Measurements from ENCODE around the gene NRXN2. TPM values are rescaled to one million over a fixed set of nuclear protein-coding genes. Genes with fewer than 3 reads are reported as not detected.

Gene NRXN2
- total RNA-seq, 1 donor from 2014 or later: 9.8 TPM

DNA sequence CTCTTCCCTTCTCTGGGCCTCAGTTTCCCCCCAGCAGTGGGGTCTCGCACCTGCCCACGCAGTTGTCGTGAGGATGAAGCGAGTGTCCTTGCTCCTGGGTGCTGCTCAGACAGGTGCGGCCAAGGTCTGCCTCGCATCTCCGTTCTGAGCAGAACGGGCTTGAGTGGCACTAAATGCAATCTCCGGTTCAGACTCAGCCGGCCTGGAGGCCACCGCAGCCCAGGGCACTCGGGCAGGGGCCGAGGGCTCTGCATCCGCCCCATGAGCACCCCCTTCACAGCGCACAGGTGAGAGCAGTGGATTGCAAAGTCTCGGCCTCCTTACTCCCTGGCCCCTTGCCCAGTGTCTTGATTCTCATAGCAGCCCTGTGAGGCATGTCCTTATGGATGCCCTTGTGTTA lies 162.1 kb downstream of the NRXN2 start:
- no peaks in the 10 kb centered on the region for H3K9me3 Mint-ChIP-seq
- no peak overlapping the region for H3K27ac Mint-ChIP-seq
- peaks cover 2% of the 10 kb centered on the region for H3K27me3 Mint-ChIP-seq (ENCODE audit: low read depth)
- H3K4me1 Mint-ChIP-seq: peaks cover 17% of the 10 kb centered on the region
- no peak overlapping the region for H3K4me3 Mint-ChIP-seq
- no peak for TF ChIP-seq CTCF (IDR thresholded peaks at IDR 0.05; ENCODE audit: unreplicated experiment)
- DNase-seq (ENCODE audit: low spot score in 2 of 2, unreplicated experiment in 2 of 2): no peak
- H3K36me3 Mint-ChIP-seq: no peaks in the 10 kb centered on the region

DNA sequence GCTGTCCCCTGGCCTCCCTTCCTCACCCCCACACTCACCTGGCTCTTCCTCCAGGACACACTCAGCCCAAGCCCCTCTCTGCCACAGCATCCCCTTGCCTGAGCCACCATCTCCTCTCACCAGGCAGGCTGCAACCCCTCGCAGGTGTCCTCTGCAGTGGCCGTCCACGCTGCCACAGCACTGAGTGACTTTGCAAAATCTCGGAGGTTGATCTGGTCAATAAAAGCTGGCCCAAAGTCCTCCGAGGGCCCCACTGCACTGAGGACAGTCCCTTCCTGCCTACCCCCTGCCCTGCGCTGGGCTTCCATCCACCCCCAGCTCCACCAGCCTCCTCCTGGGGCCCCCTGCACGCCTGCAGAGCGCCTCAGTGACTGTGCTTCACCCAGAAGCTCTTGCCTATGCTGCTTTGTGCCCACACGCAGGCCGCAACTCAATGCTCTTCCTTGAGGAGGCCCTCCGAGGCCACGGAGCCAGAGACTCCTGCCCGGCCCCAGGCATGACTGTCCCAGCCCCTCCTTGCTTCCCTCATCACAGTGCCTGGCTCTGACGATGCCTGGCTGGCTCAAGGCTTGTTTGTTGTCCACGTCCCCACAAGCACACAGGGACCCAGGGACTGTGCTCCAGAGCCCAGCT lies 162.7 kb downstream of the NRXN2 start:
- DNase-seq (ENCODE audit: low spot score in 2 of 2, unreplicated experiment in 2 of 2): no peak
- Mint-ChIP-seq H3K9me3 (no peaks in the 10 kb centered on the region), H3K4me1 (peaks cover 19% of the 10 kb centered on the region), H3K36me3 (no peaks in the 10 kb centered on the region), H3K27me3 (ENCODE audit: low read depth) (peaks cover 2% of the 10 kb centered on the region), H3K27ac (peak overlapping the region; percentile 32), H3K4me3 (no peak overlapping the region)
- no peak for TF ChIP-seq CTCF (IDR thresholded peaks at IDR 0.05; ENCODE audit: unreplicated experiment)

DNA sequence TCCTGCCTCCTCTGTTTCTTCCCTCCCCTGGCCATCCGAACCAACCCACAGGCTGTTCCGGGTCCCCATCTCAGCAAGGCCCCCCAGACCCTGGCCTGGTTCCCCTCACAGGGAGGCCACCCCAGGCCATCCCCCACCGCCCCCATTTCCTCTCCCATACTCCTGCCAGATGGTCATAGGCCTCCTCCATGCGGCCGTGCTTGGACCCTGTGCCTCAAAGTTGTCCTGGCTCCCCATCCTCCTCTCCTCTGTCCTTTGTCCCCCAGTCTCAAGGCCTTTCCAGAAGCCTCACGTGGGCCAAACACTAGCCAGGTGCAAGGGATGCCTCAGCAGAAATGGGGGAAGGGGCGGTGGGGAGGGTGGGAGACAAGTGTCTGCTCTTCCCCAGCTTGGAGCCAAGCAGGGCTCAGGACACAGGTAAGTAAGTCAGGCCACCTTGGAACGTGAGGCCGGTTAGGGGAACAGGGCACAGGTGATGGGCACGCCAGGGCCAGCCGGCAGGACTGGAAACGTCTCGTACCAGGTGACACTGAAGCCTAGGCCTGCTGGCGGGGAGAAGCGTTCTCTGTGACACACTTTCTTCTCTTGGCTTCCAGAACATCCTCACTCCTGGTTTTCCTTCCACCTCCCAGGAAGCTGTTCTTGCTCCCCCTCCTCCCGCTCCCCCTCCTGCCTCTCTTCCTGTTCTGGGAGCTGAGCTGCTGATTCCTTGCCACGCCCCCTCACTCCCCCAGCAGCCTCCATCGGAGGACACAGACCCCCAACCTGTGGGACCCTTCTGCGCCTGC lies 163.5 kb downstream of the NRXN2 start:
- no peak for TF ChIP-seq CTCF (IDR thresholded peaks at IDR 0.05; ENCODE audit: unreplicated experiment)
- no peak for DNase-seq (ENCODE audit: low spot score in 2 of 2, unreplicated experiment in 2 of 2)
- Mint-ChIP-seq H3K27ac (peak overlapping the region; percentile 32), H3K27me3 (ENCODE audit: low read depth) (peaks cover 2% of the 10 kb centered on the region), H3K9me3 (no peaks in the 10 kb centered on the region), H3K4me1 (peaks cover 25% of the 10 kb centered on the region), H3K36me3 (no peaks in the 10 kb centered on the region), H3K4me3 (no peak overlapping the region)

GRCh38 chr11:64558869-64559268 lies 164.1 kb downstream of the NRXN2 start:
- no peaks in the 10 kb centered on the region for H3K36me3 Mint-ChIP-seq
- DNase-seq (ENCODE audit: low spot score in 2 of 2, unreplicated experiment in 2 of 2): no peak
- H3K4me1 Mint-ChIP-seq: peaks cover 30% of the 10 kb centered on the region
- no peak overlapping the region for H3K4me3 Mint-ChIP-seq
- no peak for TF ChIP-seq CTCF (IDR thresholded peaks at IDR 0.05; ENCODE audit: unreplicated experiment)
- peaks cover 2% of the 10 kb centered on the region for H3K27me3 Mint-ChIP-seq (ENCODE audit: low read depth)
- H3K27ac Mint-ChIP-seq: no peak overlapping the region
- H3K9me3 Mint-ChIP-seq: no peaks in the 10 kb centered on the region

- no peaks in the 10 kb centered on the region for H3K9me3 Mint-ChIP-seq
- no peak for TF ChIP-seq CTCF (IDR thresholded peaks at IDR 0.05; ENCODE audit: unreplicated experiment)
- H3K4me1 Mint-ChIP-seq: peaks cover 35% of the 10 kb centered on the region
- H3K27ac Mint-ChIP-seq: no peak overlapping the region
- H3K27me3 Mint-ChIP-seq (ENCODE audit: low read depth): peaks cover 2% of the 10 kb centered on the region
- H3K36me3 Mint-ChIP-seq: no peaks in the 10 kb centered on the region
- no peak for DNase-seq (ENCODE audit: low spot score in 2 of 2, unreplicated experiment in 2 of 2)
- no peak overlapping the region for H3K4me3 Mint-ChIP-seq
These were observed 164.8 kb downstream of the NRXN2 start for GRCh38 chr11:64558065-64558745.
